ENCODE data around the gene ITPR1. TPM values are rescaled to one million over a fixed set of nuclear protein-coding genes. Genes with fewer than 3 reads are reported as not detected.

ITPR1 gene
- total RNA-seq, 2 donors from 2014 or later = 5.9 TPM

- peaks cover 2% of the 10 kb centered on the region for H3K27me3 Mint-ChIP-seq (ENCODE audit: insufficient read depth)
- Histone ChIP-seq H3K9me3 (ENCODE audit: control insufficient read depth, low read length) (no peaks in the 10 kb centered on the region), H3K36me3 (ENCODE audit: control insufficient read depth, insufficient read depth, low read length) (no peaks in the 10 kb centered on the region), H3K4me1 (ENCODE audit: control insufficient read depth, insufficient read depth, low read length) (peaks cover 6% of the 10 kb centered on the region), H3K9ac (ENCODE audit: extremely low read depth, low read length, poor library complexity, severe bottlenecking) (no peak overlapping the region), H3K4me3 (ENCODE audit: low read length) (no peak overlapping the region), H3K27ac (ENCODE audit: low read depth, low read length) (no peak overlapping the region), H3K27me3 (ENCODE audit: control insufficient read depth, insufficient read depth, low read length, poor library complexity, severe bottlenecking) (no peaks in the 10 kb centered on the region)
- H3K36me3 Mint-ChIP-seq (ENCODE audit: low read depth) = no peaks in the 10 kb centered on the region
- no peaks in the 10 kb centered on the region for H3K9me3 Mint-ChIP-seq
- whole genome bisulfite sequencing, 2 experiments (ENCODE audit: insufficient coverage in 1 of 2, insufficient read length in 1 of 2) = 80 to 98% methylated on average over 1 to 5 of the region's 5 CpGs
- no peak overlapping the region for H3K27ac Mint-ChIP-seq
- peaks cover 11% of the 10 kb centered on the region for H3K4me1 Mint-ChIP-seq
- no peak for DNase-seq
- H3K4me3 Mint-ChIP-seq = no peak overlapping the region
- TF ChIP-seq CTCF (conservative IDR thresholded peaks at IDR 0.05) = no peak
Measured at GRCh38 chr3:4604693-4605092, 111.5 kb downstream of the ITPR1 start.

- TF ChIP-seq CTCF (conservative IDR thresholded peaks at IDR 0.05) = no peak
- Histone ChIP-seq H3K9me3 (ENCODE audit: control insufficient read depth, low read length) (no peaks in the 10 kb centered on the region), H3K27ac (ENCODE audit: low read depth, low read length) (no peak overlapping the region), H3K4me3 (ENCODE audit: low read length) (no peak overlapping the region), H3K36me3 (ENCODE audit: control insufficient read depth, insufficient read depth, low read length) (no peaks in the 10 kb centered on the region), H3K4me1 (ENCODE audit: control insufficient read depth, insufficient read depth, low read length) (peaks cover 6% of the 10 kb centered on the region), H3K27me3 (ENCODE audit: control insufficient read depth, insufficient read depth, low read length, poor library complexity, severe bottlenecking) (no peaks in the 10 kb centered on the region), H3K9ac (ENCODE audit: extremely low read depth, low read length, poor library complexity, severe bottlenecking) (no peak overlapping the region)
- WGBS, 2 experiments (ENCODE audit: insufficient coverage in 1 of 2, insufficient read length in 1 of 2) = 81 to 100% methylated on average over 3 to 4 of the region's 4 CpGs
- H3K27me3 Mint-ChIP-seq (ENCODE audit: insufficient read depth) = peaks cover 2% of the 10 kb centered on the region
- H3K9me3 Mint-ChIP-seq = no peaks in the 10 kb centered on the region
- no peak overlapping the region for H3K27ac Mint-ChIP-seq
- no peak overlapping the region for H3K4me3 Mint-ChIP-seq
- H3K36me3 Mint-ChIP-seq (ENCODE audit: low read depth) = no peaks in the 10 kb centered on the region
- DNase-seq = peak; percentile 45
- peaks cover 11% of the 10 kb centered on the region for H3K4me1 Mint-ChIP-seq
Measured at GRCh38 chr3:4606911-4607310, 113.8 kb downstream of the ITPR1 start.

GRCh38 chr3:4613366-4613765 lies 120.2 kb downstream of the ITPR1 start:
- no peak for DNase-seq
- no peak for TF ChIP-seq CTCF (conservative IDR thresholded peaks at IDR 0.05)
- Mint-ChIP-seq H3K27me3 (ENCODE audit: insufficient read depth) (no peaks in the 10 kb centered on the region), H3K27ac (no peak overlapping the region), H3K36me3 (ENCODE audit: low read depth) (no peaks in the 10 kb centered on the region), H3K4me3 (no peak overlapping the region), H3K4me1 (peaks cover 4% of the 10 kb centered on the region), H3K9me3 (no peaks in the 10 kb centered on the region)
- WGBS, 2 experiments (ENCODE audit: insufficient coverage in 1 of 2, insufficient read length in 1 of 2) = 93 to 100% methylated on average over 1 to 3 of the region's 3 CpGs
- no peak overlapping the region for H3K27ac ChIP-seq (ENCODE audit: low read depth, low read length)
- no peaks in the 10 kb centered on the region for H3K27me3 ChIP-seq (ENCODE audit: control insufficient read depth, insufficient read depth, low read length, poor library complexity, severe bottlenecking)
- H3K36me3 ChIP-seq (ENCODE audit: control insufficient read depth, insufficient read depth, low read length) = no peaks in the 10 kb centered on the region
- no peak overlapping the region for H3K4me3 ChIP-seq (ENCODE audit: low read length)
- no peaks in the 10 kb centered on the region for H3K4me1 ChIP-seq (ENCODE audit: control insufficient read depth, insufficient read depth, low read length)
- no peak overlapping the region for H3K9ac ChIP-seq (ENCODE audit: extremely low read depth, low read length, poor library complexity, severe bottlenecking)
- no peaks in the 10 kb centered on the region for H3K9me3 ChIP-seq (ENCODE audit: control insufficient read depth, low read length)
